ENCODE results near the gene HPS4. TPM values are rescaled to one million over a fixed set of nuclear protein-coding genes. Genes with fewer than 3 reads are reported as not detected.

Gene HPS4
- total and polyA plus RNA-seq, 4 donors = 5.4 to 26.2 (median 12.6) TPM

- TF ChIP-seq NR2F2 (IDR thresholded peaks at IDR 0.05) (no peak), GABPA (IDR thresholded peaks at IDR 0.05 in 1 of 2, conservative IDR thresholded peaks at IDR 0.05 in 1 of 2) (no peak), FOXA2 (IDR thresholded peaks at IDR 0.05) (no peak), FOXA1 (IDR thresholded peaks at IDR 0.05) (no peak)
These were observed 6.0 kb upstream of the HPS4 start (continued) for GRCh38 chr22:26489447-26490036.

DNA sequence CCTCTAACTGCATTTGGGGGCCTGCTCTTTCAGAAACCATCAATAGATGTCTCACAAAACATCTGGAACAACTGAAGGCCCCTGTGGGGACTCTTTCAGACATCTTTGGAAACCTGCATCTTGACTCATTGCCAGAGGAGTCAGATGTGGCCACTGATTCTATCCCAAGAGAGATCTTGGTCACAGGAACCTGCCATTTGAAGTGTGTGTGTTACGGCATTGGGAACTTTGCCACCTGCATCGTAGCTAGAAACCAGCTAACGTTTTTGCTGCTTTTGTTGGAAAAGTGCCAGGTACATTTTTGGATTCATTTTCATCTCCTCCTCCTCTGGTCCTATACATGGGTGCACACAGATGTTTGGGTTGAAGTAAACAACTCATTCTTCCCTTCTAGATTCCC lies 4.4 kb upstream of the HPS4 start:
- no peak overlapping the region for H3K4me3 ChIP-seq (ENCODE audit: low read depth in 1 of 3, low read length in 3 of 3)
- TF ChIP-seq FOXA1 (IDR thresholded peaks at IDR 0.05) (no peak), EGR1 (IDR thresholded peaks at IDR 0.05; ENCODE audit: low read depth in 2 of 2) (no peak), SP1 (IDR thresholded peaks at IDR 0.05) (no peak), FOXA2 (IDR thresholded peaks at IDR 0.05) (no peak), HNF4G (IDR thresholded peaks at IDR 0.05) (no peak), TAF1 (conservative IDR thresholded peaks at IDR 0.05) (no peak), NR2F2 (IDR thresholded peaks at IDR 0.05) (no peak), CTCF (IDR thresholded peaks at IDR 0.05; ENCODE audit: low read depth, low read length, missing input control) (no peak), JUND (IDR thresholded peaks at IDR 0.05) (no peak), YY1 (IDR thresholded peaks at IDR 0.05) (no peak), RAD21 (IDR thresholded peaks at IDR 0.05) (no peak), RXRA (IDR thresholded peaks at IDR 0.05) (no peak), HNF4A (conservative IDR thresholded peaks at IDR 0.05) (no peak), GABPA (IDR thresholded peaks at IDR 0.05 in 1 of 2, conservative IDR thresholded peaks at IDR 0.05 in 1 of 2) (no peak)
- TF ChIP-seq, protein P1, sequence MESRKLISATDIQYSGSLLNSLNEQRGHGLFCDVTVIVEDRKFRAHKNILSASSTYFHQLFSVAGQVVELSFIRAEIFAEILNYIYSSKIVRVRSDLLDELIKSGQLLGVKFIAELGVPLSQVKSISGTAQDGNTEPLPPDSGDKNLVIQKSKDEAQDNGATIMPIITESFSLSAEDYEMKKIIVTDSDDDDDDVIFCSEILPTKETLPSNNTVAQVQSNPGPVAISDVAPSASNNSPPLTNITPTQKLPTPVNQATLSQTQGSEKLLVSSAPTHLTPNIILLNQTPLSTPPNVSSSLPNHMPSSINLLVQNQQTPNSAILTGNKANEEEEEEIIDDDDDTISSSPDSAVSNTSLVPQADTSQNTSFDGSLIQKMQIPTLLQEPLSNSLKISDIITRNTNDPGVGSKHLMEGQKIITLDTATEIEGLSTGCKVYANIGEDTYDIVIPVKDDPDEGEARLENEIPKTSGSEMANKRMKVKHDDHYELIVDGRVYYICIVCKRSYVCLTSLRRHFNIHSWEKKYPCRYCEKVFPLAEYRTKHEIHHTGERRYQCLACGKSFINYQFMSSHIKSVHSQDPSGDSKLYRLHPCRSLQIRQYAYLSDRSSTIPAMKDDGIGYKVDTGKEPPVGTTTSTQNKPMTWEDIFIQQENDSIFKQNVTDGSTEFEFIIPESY (IDR thresholded peaks at IDR 0.05) = no peak
- TF ChIP-seq, protein P2, sequence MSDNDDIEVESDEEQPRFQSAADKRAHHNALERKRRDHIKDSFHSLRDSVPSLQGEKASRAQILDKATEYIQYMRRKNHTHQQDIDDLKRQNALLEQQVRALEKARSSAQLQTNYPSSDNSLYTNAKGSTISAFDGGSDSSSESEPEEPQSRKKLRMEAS (IDR thresholded peaks at IDR 0.05) = no peak
- TF ChIP-seq, protein P3, sequence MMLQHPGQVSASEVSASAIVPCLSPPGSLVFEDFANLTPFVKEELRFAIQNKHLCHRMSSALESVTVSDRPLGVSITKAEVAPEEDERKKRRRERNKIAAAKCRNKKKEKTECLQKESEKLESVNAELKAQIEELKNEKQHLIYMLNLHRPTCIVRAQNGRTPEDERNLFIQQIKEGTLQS (IDR thresholded peaks at IDR 0.05) = no peak
- TF ChIP-seq, protein P4, sequence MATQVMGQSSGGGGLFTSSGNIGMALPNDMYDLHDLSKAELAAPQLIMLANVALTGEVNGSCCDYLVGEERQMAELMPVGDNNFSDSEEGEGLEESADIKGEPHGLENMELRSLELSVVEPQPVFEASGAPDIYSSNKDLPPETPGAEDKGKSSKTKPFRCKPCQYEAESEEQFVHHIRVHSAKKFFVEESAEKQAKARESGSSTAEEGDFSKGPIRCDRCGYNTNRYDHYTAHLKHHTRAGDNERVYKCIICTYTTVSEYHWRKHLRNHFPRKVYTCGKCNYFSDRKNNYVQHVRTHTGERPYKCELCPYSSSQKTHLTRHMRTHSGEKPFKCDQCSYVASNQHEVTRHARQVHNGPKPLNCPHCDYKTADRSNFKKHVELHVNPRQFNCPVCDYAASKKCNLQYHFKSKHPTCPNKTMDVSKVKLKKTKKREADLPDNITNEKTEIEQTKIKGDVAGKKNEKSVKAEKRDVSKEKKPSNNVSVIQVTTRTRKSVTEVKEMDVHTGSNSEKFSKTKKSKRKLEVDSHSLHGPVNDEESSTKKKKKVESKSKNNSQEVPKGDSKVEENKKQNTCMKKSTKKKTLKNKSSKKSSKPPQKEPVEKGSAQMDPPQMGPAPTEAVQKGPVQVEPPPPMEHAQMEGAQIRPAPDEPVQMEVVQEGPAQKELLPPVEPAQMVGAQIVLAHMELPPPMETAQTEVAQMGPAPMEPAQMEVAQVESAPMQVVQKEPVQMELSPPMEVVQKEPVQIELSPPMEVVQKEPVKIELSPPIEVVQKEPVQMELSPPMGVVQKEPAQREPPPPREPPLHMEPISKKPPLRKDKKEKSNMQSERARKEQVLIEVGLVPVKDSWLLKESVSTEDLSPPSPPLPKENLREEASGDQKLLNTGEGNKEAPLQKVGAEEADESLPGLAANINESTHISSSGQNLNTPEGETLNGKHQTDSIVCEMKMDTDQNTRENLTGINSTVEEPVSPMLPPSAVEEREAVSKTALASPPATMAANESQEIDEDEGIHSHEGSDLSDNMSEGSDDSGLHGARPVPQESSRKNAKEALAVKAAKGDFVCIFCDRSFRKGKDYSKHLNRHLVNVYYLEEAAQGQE (IDR thresholded peaks at IDR 0.05) = no peak
- no peaks in the 10 kb centered on the region for H3K27me3 ChIP-seq (ENCODE audit: control insufficient read depth in 4 of 4, insufficient read depth in 4 of 4, low read length in 3 of 4)
- WGBS = 54% methylated on average over 3 of the region's 3 CpGs
- no peak for DNase-seq (ENCODE audit: low spot score)
- H3K4me1 ChIP-seq (ENCODE audit: control insufficient read depth in 4 of 4, insufficient read depth in 4 of 4, low read length in 3 of 4) = peaks cover 0 to 20% (median 16%) of the 10 kb centered on the region in 4 donors
- H3K27ac ChIP-seq (ENCODE audit: low read depth in 1 of 2, low read length in 2 of 2) = no peak overlapping the region
- H3K36me3 ChIP-seq (ENCODE audit: control insufficient read depth in 4 of 4, insufficient read depth in 3 of 4, low read depth in 1 of 4, low read length in 3 of 4) = peaks cover 3 to 44% (median 42%) of the 10 kb centered on the region in 4 donors
- H3K9ac ChIP-seq (ENCODE audit: low read depth in 1 of 2, low read length in 2 of 2) = no peak overlapping the region
- H3K9me3 ChIP-seq (ENCODE audit: control insufficient read depth in 4 of 4, low read length in 3 of 4) = no peaks in the 10 kb centered on the region
